GM23338 (cell line): ENCODE data around the gene PDZD11. TPM values are rescaled to one million over a fixed set of nuclear protein-coding genes. Genes with fewer than 3 reads are reported as not detected.

ENCODE experiments used
- ATAC-seq: fragments of 200-7000 bp; cut with Tn5 transposase; 3 replicates; pipeline ENCODE4 v1.9.1; 2020
- DNase-seq: peaks from one replicate; pipeline ENCODE4 v3.0.0-alpha.2; 2015; ENCODE audit warnings: low spot score
- H2AFZ ChIP-seq: fragments of 200-600 bp; sonication (generic); 2 replicates; pipeline ENCODE4 v1.8.0; 2016; ENCODE audit warnings: antibody characterized with exemption, mild to moderate bottlenecking, moderate library complexity
- H3F3A ChIP-seq: fragments of 200-600 bp; sonication (generic); replicated peaks from 2 replicates; pipeline ENCODE4 v1.8.0; 2017; ENCODE audit warnings: antibody characterized with exemption, mixed run types, low read depth
- H3K27ac ChIP-seq: fragments of 200-600 bp; sonication (generic); 2 replicates; pipeline ENCODE4 v1.6.1; 2016; ENCODE audit warnings: low read depth
- H3K27me3 ChIP-seq: fragments of 200-600 bp; sonication (generic); 2 replicates; pipeline ENCODE4 v1.8.0; 2016; ENCODE audit warnings: mild to moderate bottlenecking, mixed run types, moderate library complexity; ENCODE audit not compliant: insufficient read depth
- H3K36me3 ChIP-seq: fragments of 200-600 bp; sonication (generic); 2 replicates; pipeline ENCODE4 v1.8.0; 2016; ENCODE audit warnings: mild to moderate bottlenecking; ENCODE audit not compliant: insufficient read depth
- H3K4me1 ChIP-seq: fragments of 200-600 bp; sonication (generic); 2 replicates; pipeline ENCODE4 v1.8.0; 2016; ENCODE audit warnings: mild to moderate bottlenecking, moderate library complexity; ENCODE audit not compliant: insufficient read depth
- H3K4me2 ChIP-seq: fragments of 200-600 bp; sonication (generic); 2 replicates; pipeline ENCODE4 v1.7.1; 2017; ENCODE audit warnings: mixed run types
- H3K4me3 ChIP-seq: fragments of 200-600 bp; sonication (generic); 2 replicates; pipeline ENCODE4 v1.6.1; 2016; ENCODE audit warnings: mixed run types
- H3K79me2 ChIP-seq: fragments of 200-600 bp; sonication (generic); replicated peaks from 2 replicates; pipeline ENCODE4 v1.8.0; 2017; ENCODE audit warnings: mild to moderate bottlenecking; ENCODE audit not compliant: insufficient read depth
- H3K9me2 ChIP-seq: fragments of 200-600 bp; sonication (generic); 2 replicates; pipeline ENCODE4 v1.8.0; 2017; ENCODE audit not compliant: insufficient read depth
- H4K20me1 ChIP-seq: fragments of 200-600 bp; sonication (generic); replicated peaks from 2 replicates; pipeline ENCODE4 v1.8.0; 2017; ENCODE audit warnings: mild to moderate bottlenecking; ENCODE audit not compliant: insufficient read depth
- H3K27ac Mint-ChIP-seq: 2 replicates; pipeline ENCODE4 v1.8.0; 2020; ENCODE audit warnings: inconsistent platforms, mild to moderate bottlenecking, moderate library complexity, mixed read lengths
- H3K27me3 Mint-ChIP-seq: 3 replicates; pipeline ENCODE4 v1.8.0; 2022; ENCODE audit warnings: low read depth, mild to moderate bottlenecking, moderate library complexity, mixed read lengths, inconsistent platforms; ENCODE audit not compliant: insufficient read depth, poor library complexity
- H3K36me3 Mint-ChIP-seq: 3 replicates; pipeline ENCODE4 v1.8.0; 2021; ENCODE audit warnings: low read depth, mild to moderate bottlenecking, inconsistent platforms, moderate library complexity, mixed read lengths
- H3K4me1 Mint-ChIP-seq: 3 replicates; pipeline ENCODE4 v1.8.0; 2020; ENCODE audit warnings: mild to moderate bottlenecking, inconsistent platforms, mixed read lengths
- H3K4me3 Mint-ChIP-seq: 3 replicates; pipeline ENCODE4 v1.8.0; 2021; ENCODE audit warnings: moderate library complexity, mild to moderate bottlenecking, inconsistent platforms, mixed read lengths
- H3K9me3 Mint-ChIP-seq: 3 replicates; pipeline ENCODE4 v1.8.0; 2020; ENCODE audit warnings: moderate library complexity, mild to moderate bottlenecking, inconsistent platforms, mixed read lengths
- CTCF ChIP-seq, 2 experiments: fragments of 200-600 bp in 1 of 2; sonication (generic) in 1 of 2; conservative IDR thresholded peaks; 2 replicates each; pipeline versions ENCODE4 v1.5.1 to v1.6.1; 2016 to 2017; ENCODE audit warnings: antibody characterized with exemption in 2 of 2, low read depth in 2 of 2, mild to moderate bottlenecking in 2 of 2, moderate library complexity in 1 of 2
- EZH2 ChIP-seq: fragments of 200-600 bp; sonication (generic); IDR thresholded peaks from one replicate; pipeline ENCODE4 v1.8.0; 2017; ENCODE audit warnings: antibody characterized with exemption, mild to moderate bottlenecking, low read depth; ENCODE audit not compliant: unreplicated experiment
- EZH2phosphoT487 ChIP-seq: fragments of 200-600 bp; sonication (generic); IDR thresholded peaks from one replicate; pipeline ENCODE4 v1.8.1; 2018; ENCODE audit warnings: antibody characterized with exemption; ENCODE audit not compliant: unreplicated experiment
- JUNB ChIP-seq: IDR thresholded peaks from one replicate; pipeline ENCODE4 v1.6.1; 2016; ENCODE audit warnings: antibody characterized with exemption; ENCODE audit not compliant: unreplicated experiment
- NANOG ChIP-seq: IDR thresholded peaks from 2 replicates; pipeline ENCODE4 v1.6.1; 2016; ENCODE audit warnings: antibody characterized with exemption, borderline replicate concordance
- POLR2AphosphoS5 ChIP-seq: IDR thresholded peaks from 2 replicates; pipeline ENCODE4 v1.6.1; 2016; ENCODE audit warnings: antibody characterized with exemption, low read depth
- STAT1 ChIP-seq: IDR thresholded peaks from one replicate; pipeline ENCODE4 v1.6.1; 2016; ENCODE audit warnings: antibody characterized with exemption; ENCODE audit not compliant: unreplicated experiment
- ZNF114 ChIP-seq: fragments of 250-450 bp; sonication (Bioruptor Pico); IDR thresholded peaks from 2 replicates; pipeline ENCODE4 v1.5.0; 2020; ENCODE audit warnings: mild to moderate bottlenecking, moderate library complexity
- polyA plus RNA-seq: library from polyadenylated mRNA; unstranded; fragments of >200 nt; fragmentation: Nextera tagmentation; extraction: Ambion mirVana; gene quantifications from 2 replicates; pipeline ENCODE4 v1.2.1, GENCODE V29; 2016
- total RNA-seq: library from RNA; depleted of rRNA; stranded (reverse); fragments of >200 nt; shearing (Covaris generic); gene quantifications from 2 replicates; pipeline ENCODE4 v1.2.3, GENCODE V29; 2014

PDZD11 gene
- total and polyA plus RNA-seq, 2 experiments from 2014 or later, result 30.2 to 67.6 TPM

- no peak for TF ChIP-seq CTCF (conservative IDR thresholded peaks at IDR 0.05; ENCODE audit: low read depth in 2 of 2)
- no peak for TF ChIP-seq POLR2AphosphoS5
- TF ChIP-seq NANOG, result no peak
- no peak for TF ChIP-seq ZNF114 (CRISPR knock-in tag)
Observed at GRCh38 chrX:70253377-70254062, 36.2 kb downstream of the PDZD11 start (continued).

- Mint-ChIP-seq H3K4me3 (no peak overlapping the region), H3K27ac (no peak overlapping the region), H3K27me3 (peaks cover 2% of the 10 kb centered on the region), H3K4me1 (peaks cover 26% of the 10 kb centered on the region), H3K36me3 (no peaks in the 10 kb centered on the region), H3K9me3 (no peaks in the 10 kb centered on the region)
- TF ChIP-seq POLR2AphosphoS5, result no peak
- TF ChIP-seq CTCF (conservative IDR thresholded peaks at IDR 0.05; ENCODE audit: low read depth in 2 of 2), result no peak
- no peak for TF ChIP-seq EZH2
- TF ChIP-seq EZH2phosphoT487, result no peak
- DNase-seq (no peak), ATAC-seq (no peak)
- Histone ChIP-seq H3K79me2 (no peaks in the 10 kb centered on the region), H3F3A (no peaks in the 10 kb centered on the region), H3K27me3 (no peaks in the 10 kb centered on the region), H2AFZ (no peak overlapping the region), H3K4me3 (no peak overlapping the region), H3K9me2 (0 out of 2 replicates have a peak, but pooled peaks cover 6% of the 10 kb centered on the region), H3K36me3 (no peaks in the 10 kb centered on the region), H3K27ac (no peak overlapping the region), H3K4me2 (no peak overlapping the region), H3K4me1 (peaks cover 3% of the 10 kb centered on the region; the same call in 1 of the 2 replicates), H4K20me1 (no peaks in the 10 kb centered on the region)
Observed at GRCh38 chrX:70252491-70252890, 37.2 kb downstream of the PDZD11 start.

DNA sequence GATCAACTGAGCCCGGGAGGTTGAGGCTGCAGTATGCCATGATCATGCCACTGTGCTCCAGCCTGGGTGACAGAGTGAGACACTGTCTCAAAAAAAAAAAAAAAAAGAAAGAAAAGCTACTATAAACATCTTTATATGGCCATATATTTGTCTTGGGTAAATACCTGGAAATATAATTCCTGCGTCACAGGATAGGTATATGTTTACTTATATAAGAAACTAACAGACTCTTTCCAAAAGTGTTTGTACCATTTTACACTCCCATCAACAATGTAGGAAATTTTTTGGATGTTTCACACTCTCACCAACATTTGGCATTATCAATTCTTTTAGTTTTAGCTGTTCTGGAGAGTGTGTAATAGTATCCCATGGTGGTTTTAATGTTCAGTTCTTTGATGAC is 42.5 kb downstream of the PDZD11 start:
- peaks cover 12% of the 10 kb centered on the region for H3K4me1 Mint-ChIP-seq
- no peaks in the 10 kb centered on the region for H3K36me3 Mint-ChIP-seq
- Histone ChIP-seq H3K4me1 (no peaks in the 10 kb centered on the region), H2AFZ (no peak overlapping the region), H3F3A (no peaks in the 10 kb centered on the region), H4K20me1 (no peaks in the 10 kb centered on the region), H3K4me2 (no peak overlapping the region), H3K36me3 (no peaks in the 10 kb centered on the region), H3K27ac (no peak overlapping the region), H3K79me2 (no peaks in the 10 kb centered on the region), H3K27me3 (no peaks in the 10 kb centered on the region), H3K4me3 (no peak overlapping the region), H3K9me2 (no peaks in the 10 kb centered on the region)
- H3K9me3 Mint-ChIP-seq, result no peaks in the 10 kb centered on the region
- H3K27ac Mint-ChIP-seq, result no peak overlapping the region
- no peak for ATAC-seq
- no peak overlapping the region for H3K4me3 Mint-ChIP-seq
- no peaks in the 10 kb centered on the region for H3K27me3 Mint-ChIP-seq
- DNase-seq, result no peak
- TF ChIP-seq POLR2AphosphoS5 (no peak), STAT1 (no peak), CTCF (conservative IDR thresholded peaks at IDR 0.05; ENCODE audit: low read depth in 2 of 2) (no peak), ZNF114 (CRISPR knock-in tag) (no peak), JUNB (no peak), EZH2phosphoT487 (no peak)
